Natural killer cell (primary cell): Measurements from ENCODE around the gene PPM1M. TPM values are rescaled to one million over a fixed set of nuclear protein-coding genes. Genes with fewer than 3 reads are reported as not detected.

Source experiments
- ATAC-seq, 3 donors: fragments of 150-1000 bp in 2 of 3; fragments of 200-7000 bp in 1 of 3; cut with Tn5 transposase; 1 replicate in 1 of 3; 2 replicates in 2 of 3; pipeline ENCODE4 v1.10.0; 2021; ENCODE audit warnings: mild to moderate bottlenecking in 2 of 3, moderate library complexity in 2 of 3
- DNase-seq, 2 donors: peaks; one replicate each; pipeline versions ENCODE4 v3.0.0 to v3.0.0-alpha.2; 2013 to 2021; ENCODE audit warnings: mixed read lengths in 1 of 2
- H3K27ac ChIP-seq: one replicate; pipeline ENCODE4 v1.5.1; 2013; ENCODE audit warnings: mild to moderate bottlenecking, low read length
- H3K27me3 ChIP-seq: one replicate; pipeline ENCODE4 v1.6.1; 2013; ENCODE audit warnings: low read length; ENCODE audit not compliant: control insufficient read depth, insufficient read depth
- H3K36me3 ChIP-seq: one replicate; pipeline ENCODE4 v1.6.1; 2013; ENCODE audit warnings: low read length; ENCODE audit not compliant: control insufficient read depth, insufficient read depth
- H3K4me1 ChIP-seq: one replicate; pipeline ENCODE4 v1.6.1; 2013; ENCODE audit warnings: low read length; ENCODE audit not compliant: control insufficient read depth, insufficient read depth
- H3K4me3 ChIP-seq: one replicate; pipeline ENCODE4 v1.5.1; 2013; ENCODE audit warnings: low read length
- H3K9me3 ChIP-seq: one replicate; pipeline ENCODE4 v1.6.1; 2013; ENCODE audit warnings: low read length; ENCODE audit not compliant: control insufficient read depth, insufficient read depth
- H3K27ac Mint-ChIP-seq, 2 donors: one replicate each; pipeline ENCODE4 v1.8.0; 2022; ENCODE audit warnings: mild to moderate bottlenecking in 2 of 2, mixed read lengths in 2 of 2, moderate library complexity in 1 of 2
- H3K27me3 Mint-ChIP-seq, 2 donors: one replicate each; pipeline ENCODE4 v1.8.0; 2022; ENCODE audit warnings: low read depth in 2 of 2, mixed read lengths in 2 of 2
- H3K36me3 Mint-ChIP-seq: one replicate; pipeline ENCODE4 v1.8.0; 2022; ENCODE audit warnings: mixed read lengths
- H3K4me1 Mint-ChIP-seq, 2 donors: one replicate each; pipeline ENCODE4 v1.8.0; 2022; ENCODE audit warnings: mixed read lengths in 2 of 2
- H3K4me3 Mint-ChIP-seq: one replicate; pipeline ENCODE4 v1.8.0; 2022; ENCODE audit warnings: mild to moderate bottlenecking, moderate library complexity, mixed read lengths
- H3K9me3 Mint-ChIP-seq, 2 donors: one replicate each; pipeline ENCODE4 v1.8.0; 2022; ENCODE audit warnings: mixed read lengths in 2 of 2
- WGBS: methylation state at CpG from one replicate; pipeline ENCODE4 v1.1.7; 2013; ENCODE audit warnings: missing lambda C conversion rate; ENCODE audit not compliant: insufficient coverage; 5-methylcytosine and 5-hydroxymethylcytosine counted together
- intact Hi-C: fragments of 100-400 bp; cut with micrococcal nuclease; formaldehyde crosslinking; loops from one replicate; pipeline ENCODE4 v1.14.2; 2022
- total RNA-seq, 4 donors: library from RNA; stranded (reverse); fragments of 120-200 nt in 1 of 4; gene quantifications; one replicate each; pipeline versions ENCODE4 v1.2.3 to v1.2.4, GENCODE V29; 2013 to 2022
- TF ChIP-seq, protein P1 (sequence below): fragments of 200-600 bp; IDR thresholded peaks from one replicate; pipeline ENCODE4 v1.8.0; 2022; ENCODE audit warnings: antibody characterized with exemption

The PPM1M gene
- total RNA-seq, 3 donors from 2014 or later (not counting 1 experiment from before 2014, with no cell fraction given), result 66.0 to 83.7 (median 77.8) TPM

DNA sequence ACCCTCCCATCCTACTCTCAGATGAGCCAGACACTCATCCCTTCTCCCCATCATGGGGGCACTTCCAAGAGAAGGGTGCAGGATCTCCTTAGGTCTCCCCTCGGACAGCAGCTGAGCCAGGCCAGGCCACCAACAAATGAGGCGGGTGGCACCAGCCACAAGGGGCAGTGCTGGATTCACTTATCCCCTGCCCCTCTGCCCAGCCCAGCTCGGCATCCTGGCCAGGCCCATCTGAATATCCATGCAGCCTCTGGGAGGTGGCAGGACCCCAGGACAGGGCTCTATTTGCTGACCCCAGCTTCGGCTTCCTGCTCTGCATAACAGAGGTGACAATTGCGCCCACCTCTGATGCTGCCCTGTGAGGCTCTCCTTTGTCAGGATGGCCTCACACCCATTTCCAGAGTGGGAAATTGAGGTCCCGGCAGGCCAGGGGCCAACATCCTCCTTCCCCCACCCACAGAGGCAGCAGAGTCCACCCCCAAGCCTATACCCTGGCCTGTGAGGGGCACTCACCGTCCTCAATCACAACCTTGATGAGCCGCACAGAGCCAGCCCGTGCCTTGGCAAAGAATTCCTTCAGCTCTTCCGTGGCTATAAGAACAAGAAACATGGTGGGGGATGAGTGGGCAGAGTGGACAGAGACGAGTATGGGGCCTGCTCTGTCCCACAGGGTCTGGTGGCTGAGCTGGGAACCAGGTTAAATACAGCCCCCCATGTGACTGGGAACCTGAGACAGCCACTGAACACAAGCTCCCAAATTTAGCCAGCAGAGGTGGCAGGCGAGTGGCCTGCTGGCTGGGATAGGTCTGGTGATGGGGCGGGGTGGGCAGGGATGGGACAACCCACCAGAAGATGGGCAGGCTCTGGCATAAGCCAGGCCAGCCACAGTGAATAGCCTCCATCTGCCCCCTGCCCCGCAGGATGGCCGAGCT is 10.8 kb upstream of the PPM1M start:
- intact Hi-C loops, result no loop called here
- Histone ChIP-seq H3K36me3 (peaks cover 33% of the 10 kb centered on the region), H3K9me3 (no peaks in the 10 kb centered on the region), H3K27ac (no peak overlapping the region), H3K27me3 (no peaks in the 10 kb centered on the region), H3K4me3 (no peak overlapping the region), H3K4me1 (peaks cover 73% of the 10 kb centered on the region)
- DNase-seq, result no peak
- Mint-ChIP-seq H3K27ac (peak overlapping the region in 1 of 2 donors; percentile 73), H3K9me3 (no peaks in the 10 kb centered on the region), H3K27me3 (no peaks in the 10 kb centered on the region), H3K36me3 (no peaks in the 10 kb centered on the region), H3K4me1 (peaks cover 29 to 74% of the 10 kb centered on the region in 2 donors), H3K4me3 (no peak overlapping the region)
- TF ChIP-seq, protein P1, sequence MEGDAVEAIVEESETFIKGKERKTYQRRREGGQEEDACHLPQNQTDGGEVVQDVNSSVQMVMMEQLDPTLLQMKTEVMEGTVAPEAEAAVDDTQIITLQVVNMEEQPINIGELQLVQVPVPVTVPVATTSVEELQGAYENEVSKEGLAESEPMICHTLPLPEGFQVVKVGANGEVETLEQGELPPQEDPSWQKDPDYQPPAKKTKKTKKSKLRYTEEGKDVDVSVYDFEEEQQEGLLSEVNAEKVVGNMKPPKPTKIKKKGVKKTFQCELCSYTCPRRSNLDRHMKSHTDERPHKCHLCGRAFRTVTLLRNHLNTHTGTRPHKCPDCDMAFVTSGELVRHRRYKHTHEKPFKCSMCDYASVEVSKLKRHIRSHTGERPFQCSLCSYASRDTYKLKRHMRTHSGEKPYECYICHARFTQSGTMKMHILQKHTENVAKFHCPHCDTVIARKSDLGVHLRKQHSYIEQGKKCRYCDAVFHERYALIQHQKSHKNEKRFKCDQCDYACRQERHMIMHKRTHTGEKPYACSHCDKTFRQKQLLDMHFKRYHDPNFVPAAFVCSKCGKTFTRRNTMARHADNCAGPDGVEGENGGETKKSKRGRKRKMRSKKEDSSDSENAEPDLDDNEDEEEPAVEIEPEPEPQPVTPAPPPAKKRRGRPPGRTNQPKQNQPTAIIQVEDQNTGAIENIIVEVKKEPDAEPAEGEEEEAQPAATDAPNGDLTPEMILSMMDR, result no peak
- 93% methylated on average over 15 of the region's 15 CpGs for WGBS
- no peak for ATAC-seq

DNA sequence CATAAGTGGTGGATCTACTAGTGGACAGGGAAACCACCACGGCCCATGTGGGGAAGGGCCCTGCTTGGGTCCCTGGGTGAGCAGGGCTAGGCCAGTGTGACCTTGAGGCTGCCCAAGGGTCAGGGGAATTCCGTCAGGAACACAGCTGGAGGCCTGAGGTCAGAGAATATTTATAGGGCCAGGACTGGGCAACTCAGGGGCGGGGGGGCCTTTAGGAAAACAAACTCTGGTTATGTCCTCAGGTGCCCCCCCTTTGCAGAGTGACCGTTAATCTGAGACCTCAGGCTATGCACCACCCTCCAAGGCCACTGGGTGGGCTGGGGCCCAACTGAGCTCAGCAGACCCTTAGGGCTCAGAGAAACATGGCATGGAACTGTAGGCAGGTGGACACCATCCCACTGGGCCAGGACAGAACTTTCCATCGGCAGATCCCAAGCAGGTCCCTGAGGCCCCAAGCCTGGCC is 9.1 kb upstream of the PPM1M start:
- peak overlapping the region; percentile 35 for H3K4me3 Mint-ChIP-seq
- no peak overlapping the region for H3K27ac ChIP-seq
- DNase-seq, result no peak

GRCh38 chr3:52237006-52237656 is 8.4 kb upstream of the PPM1M start:
- H3K4me1 Mint-ChIP-seq, result peaks cover 29 to 70% of the 10 kb centered on the region in 2 donors
- Histone ChIP-seq H3K27me3 (no peaks in the 10 kb centered on the region), H3K36me3 (peaks cover 12% of the 10 kb centered on the region), H3K27ac (no peak overlapping the region), H3K9me3 (no peaks in the 10 kb centered on the region), H3K4me1 (peaks cover 71% of the 10 kb centered on the region), H3K4me3 (no peak overlapping the region)
- TF ChIP-seq, protein P1, result no peak
- H3K4me3 Mint-ChIP-seq, result peak overlapping the region; percentile 66
- intact Hi-C loops, result no loop called here
- whole genome bisulfite sequencing, result 82% methylated on average over 5 of the region's 6 CpGs
- no peak for DNase-seq
- no peaks in the 10 kb centered on the region for H3K27me3 Mint-ChIP-seq
- peak overlapping the region; percentile 51 to 91 for H3K27ac Mint-ChIP-seq
- no peaks in the 10 kb centered on the region for H3K9me3 Mint-ChIP-seq
- H3K36me3 Mint-ChIP-seq, result no peaks in the 10 kb centered on the region
- no peak for ATAC-seq

More for the DNA sequence above, 9.1 kb upstream of the PPM1M start:
- Histone ChIP-seq H3K4me3 (no peak overlapping the region), H3K9me3 (no peaks in the 10 kb centered on the region), H3K27me3 (no peaks in the 10 kb centered on the region), H3K4me1 (peaks cover 78% of the 10 kb centered on the region), H3K36me3 (peaks cover 17% of the 10 kb centered on the region)
- ATAC-seq, result no peak
- H3K27ac Mint-ChIP-seq, result peak overlapping the region; percentile 51 to 73
- peaks cover 35 to 76% of the 10 kb centered on the region in 2 donors for H3K4me1 Mint-ChIP-seq
- WGBS, result 97% methylated on average over 5 of the region's 5 CpGs
- H3K27me3 Mint-ChIP-seq, result no peaks in the 10 kb centered on the region
- TF ChIP-seq, protein P1, result no peak
- intact Hi-C loops, result no loop called here
- no peaks in the 10 kb centered on the region for H3K9me3 Mint-ChIP-seq
- no peaks in the 10 kb centered on the region for H3K36me3 Mint-ChIP-seq
